GM18508 (cell line): Measurements from ENCODE around the gene CEP170B.
"Not testable (repeated sequence)": the region's sequence is repeated elsewhere in the genome, so short reads cannot be mapped to it uniquely, and the experiment has no call there.

Experiments used
- ATAC-seq: cut with Tn5 transposase; IDR thresholded peaks from one replicate; pipeline ENCODE4 v1.9.1; 2021; ENCODE audit warnings: moderate number of reproducible peaks; ENCODE audit not compliant: insufficient read depth, unreplicated experiment

Gene CEP170B

DNA sequence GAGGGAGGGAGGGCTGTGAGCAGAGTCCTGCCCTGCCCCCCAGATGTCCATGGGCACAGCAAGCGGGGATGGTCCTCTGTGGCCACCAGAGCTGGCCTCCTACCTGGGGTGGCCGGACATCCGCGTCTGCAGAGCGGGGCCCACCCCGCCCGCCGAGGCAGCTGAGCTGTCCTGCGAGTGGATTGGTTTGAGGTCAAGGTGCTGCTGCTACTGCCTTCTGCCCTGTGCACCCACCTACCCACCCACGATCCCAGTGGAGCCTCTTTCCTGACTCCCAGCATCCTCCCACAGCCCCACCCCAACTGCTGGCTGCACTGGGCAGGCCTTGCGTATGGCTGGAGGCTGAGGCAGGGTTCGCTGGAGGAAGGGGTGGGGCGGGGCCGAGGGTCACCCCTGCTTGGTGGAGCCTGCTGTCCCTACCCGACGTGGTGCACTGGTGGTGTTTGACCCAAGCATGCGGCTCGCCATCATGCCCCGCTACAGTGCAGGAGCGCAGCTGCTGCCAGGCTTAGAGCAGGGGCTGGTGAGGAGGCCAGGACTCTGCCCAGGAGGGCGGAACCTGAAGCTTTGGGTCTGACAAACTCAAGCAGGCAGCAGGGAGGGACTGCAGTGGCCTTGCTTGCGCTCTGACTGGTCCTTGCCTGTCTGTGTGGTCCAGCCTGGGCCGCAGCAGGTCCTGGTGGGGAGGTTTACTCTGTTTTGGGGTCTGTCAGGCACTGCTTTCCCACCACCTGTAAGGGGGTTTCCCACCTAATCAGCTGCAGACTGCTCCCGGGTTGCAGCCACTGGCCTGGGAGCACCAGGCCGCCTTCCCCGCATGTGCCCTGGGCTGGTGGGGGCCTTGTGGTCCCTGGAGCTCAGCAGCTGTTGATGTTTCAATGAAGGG lies 23.7 kb downstream of the CEP170B start:
- ATAC-seq = no peak

DNA sequence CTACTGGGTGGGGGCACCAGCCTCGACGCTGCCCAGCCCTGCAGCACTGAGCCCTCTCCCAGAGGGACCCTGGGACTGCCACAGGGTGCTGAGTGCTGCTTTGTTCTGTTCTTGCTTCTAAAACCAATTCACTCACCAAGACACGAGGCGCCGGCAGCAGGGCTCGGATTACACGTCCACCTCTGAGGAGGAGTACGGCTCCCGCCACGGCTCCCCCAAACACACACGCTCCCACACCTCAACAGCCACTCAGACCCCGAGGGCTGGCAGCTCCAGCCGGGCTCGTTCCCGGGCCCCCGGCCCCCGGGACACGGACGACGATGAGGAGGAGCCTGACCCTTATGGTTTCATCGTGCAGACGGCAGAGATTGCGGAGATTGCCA lies 24.3 kb downstream of the CEP170B start:
- ATAC-seq = no peak

DNA sequence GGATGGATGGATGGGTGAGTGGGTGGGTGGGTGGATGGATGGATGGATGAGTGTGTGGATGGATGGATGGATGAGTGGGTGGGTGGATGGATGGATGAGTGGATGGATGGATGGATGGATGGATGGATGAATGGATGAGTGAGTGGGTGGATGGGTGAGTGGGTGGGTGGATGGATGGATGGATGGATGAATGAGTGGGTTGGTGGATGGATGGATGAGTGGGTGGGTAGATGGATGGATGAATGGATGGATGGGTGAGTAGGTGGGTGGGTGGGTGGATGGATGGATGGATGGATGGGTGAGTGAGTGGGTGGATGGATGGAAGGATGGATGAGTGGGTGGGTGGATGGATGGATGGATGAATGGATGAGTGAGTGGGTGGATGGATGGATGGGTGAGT lies 25.2 kb downstream of the CEP170B start:
- ATAC-seq = not testable (repeated sequence)

DNA sequence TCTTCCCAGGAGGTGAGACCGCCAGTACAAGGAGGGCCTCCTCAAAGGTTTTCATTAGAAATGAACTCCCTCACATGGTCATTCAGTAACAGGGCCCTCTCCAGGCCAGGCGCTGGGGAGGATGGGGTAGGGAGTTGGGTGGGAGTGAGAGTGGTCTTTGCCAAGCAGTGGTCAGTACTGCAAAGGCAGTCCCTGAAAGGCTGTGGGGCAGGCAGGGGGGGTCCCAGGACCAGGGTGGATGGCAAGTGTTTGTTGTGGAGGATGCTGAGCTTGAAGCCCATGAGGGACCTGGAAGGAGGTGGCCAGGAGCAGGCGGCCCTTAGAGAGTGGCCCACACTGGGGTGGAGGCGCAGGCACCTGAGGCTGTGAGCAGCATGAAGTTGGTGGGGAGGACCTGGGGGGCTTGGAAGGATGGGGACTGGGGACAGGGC lies 26.1 kb downstream of the CEP170B start:
- ATAC-seq = no peak

DNA sequence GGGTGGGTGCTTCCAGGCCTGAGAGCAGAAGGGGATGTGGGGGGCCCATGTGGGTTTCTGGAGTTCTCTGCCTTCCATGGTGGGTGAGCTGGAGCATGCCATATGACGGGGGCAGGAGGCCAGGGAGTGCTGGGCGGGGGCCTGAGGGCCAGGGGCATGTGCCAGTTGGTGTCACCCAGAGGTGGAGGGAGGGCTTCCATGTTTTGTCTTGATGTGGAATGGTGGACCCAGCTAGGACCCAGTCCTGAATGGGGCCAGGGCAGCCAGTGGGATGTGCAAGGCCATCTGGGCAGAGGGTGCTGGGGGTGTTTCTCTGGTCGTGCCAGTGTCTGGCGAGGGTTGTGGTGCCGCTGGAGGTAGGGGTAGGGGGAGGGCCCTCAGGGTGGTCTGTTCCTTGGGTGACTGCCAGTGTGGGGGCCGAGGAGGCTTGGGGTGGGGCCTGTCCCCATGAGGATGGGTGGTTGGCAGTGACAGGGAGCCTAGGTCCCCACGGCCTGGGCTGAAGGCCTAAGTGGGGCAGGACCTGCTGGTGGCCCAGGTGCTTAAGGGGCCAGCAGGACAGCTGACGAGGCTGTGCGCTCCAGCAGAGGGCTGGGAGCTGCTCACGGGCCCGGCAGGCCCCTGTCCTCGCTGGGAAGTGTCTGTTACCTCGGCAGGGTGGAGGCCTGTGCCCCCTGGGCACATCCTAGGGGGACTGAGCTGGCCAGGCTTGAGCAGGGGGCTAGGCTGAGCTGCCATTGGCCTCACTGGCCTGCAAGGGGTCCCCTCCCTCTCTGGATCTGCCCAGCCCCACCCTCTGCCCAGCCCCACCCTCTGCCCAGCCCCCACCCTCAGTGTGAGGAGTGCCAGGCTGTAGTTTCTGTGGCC lies 26.8 kb downstream of the CEP170B start:
- no peak for ATAC-seq

DNA sequence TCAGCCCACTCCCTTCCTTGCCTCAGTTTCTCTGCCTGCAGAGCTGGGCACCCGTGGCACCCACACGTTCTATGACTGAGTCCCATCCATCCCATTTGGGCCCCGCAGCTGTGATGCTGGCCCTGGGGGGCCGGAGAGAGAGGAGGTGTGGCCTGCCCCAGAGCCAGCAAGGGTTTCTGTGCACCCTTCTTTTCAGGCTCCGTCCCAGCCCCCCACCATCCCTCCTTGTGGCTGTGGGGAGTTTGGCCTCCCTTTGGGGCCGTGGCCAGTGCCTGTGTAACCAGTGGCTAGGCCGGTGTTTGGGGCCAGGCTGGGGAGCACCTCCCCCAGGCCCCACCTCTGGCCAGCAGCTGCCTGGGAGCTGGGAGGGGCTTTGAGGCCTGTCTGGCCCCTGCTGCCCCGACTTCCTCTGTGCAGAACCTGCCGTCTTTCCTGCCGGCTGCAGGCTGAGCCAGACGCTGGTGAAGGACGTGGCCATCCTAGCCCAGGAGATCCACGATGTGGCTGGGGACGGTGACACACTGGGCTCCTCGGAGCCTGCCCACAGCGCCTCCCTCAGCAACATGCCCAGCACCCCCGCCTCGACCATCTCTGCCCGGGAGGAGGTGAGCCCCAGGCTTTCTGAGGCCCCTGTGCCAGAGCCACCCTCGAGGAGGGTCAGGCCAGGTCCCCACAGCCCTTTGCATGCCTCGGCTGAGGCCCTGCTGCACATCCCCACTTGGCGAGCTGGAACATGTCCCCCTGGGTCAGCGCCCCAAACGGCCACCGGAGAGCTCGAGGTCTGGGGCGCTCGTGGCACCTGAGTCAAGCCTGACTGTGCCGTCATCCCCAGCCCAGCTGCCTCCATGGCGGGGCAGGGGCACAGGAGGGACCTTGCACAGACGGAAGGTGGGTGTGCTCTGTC lies 27.7 kb downstream of the CEP170B start:
- ATAC-seq = no peak

DNA sequence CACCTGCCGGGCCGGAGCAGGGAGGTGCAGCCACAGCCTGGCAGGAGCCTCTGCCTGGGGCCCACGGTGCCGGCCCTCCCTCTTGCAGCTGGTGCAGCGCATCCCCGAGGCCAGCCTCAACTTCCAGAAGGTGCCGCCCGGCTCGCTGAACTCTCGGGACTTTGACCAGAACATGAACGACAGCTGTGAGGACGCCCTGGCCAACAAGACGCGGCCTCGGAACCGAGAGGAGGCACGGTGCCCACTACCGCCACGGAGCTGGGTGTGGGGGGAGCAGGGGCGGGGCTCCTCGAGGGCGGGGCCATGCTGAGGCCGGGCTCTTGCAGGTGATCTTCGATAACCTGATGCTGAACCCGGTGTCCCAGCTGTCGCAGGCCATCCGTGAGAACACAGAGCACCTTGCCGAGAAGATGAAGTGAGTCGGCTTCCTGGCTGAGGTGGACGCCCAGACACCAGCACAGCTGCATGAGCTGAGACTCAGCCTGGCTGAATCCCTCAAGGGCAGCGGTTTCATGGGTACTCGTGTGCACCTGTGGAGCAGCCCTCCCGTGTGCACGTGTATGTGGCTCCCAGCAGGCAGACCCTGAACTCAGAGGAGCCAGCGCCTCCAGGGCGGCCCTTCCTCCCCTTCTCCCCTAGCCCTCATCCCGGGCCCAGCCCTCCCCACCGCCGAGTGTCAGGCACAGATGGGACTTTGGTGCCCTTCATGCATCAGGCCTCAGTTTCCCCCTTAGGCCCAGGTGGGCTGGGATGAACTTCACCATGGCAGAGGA lies 28.6 kb downstream of the CEP170B start:
- no peak for ATAC-seq

DNA sequence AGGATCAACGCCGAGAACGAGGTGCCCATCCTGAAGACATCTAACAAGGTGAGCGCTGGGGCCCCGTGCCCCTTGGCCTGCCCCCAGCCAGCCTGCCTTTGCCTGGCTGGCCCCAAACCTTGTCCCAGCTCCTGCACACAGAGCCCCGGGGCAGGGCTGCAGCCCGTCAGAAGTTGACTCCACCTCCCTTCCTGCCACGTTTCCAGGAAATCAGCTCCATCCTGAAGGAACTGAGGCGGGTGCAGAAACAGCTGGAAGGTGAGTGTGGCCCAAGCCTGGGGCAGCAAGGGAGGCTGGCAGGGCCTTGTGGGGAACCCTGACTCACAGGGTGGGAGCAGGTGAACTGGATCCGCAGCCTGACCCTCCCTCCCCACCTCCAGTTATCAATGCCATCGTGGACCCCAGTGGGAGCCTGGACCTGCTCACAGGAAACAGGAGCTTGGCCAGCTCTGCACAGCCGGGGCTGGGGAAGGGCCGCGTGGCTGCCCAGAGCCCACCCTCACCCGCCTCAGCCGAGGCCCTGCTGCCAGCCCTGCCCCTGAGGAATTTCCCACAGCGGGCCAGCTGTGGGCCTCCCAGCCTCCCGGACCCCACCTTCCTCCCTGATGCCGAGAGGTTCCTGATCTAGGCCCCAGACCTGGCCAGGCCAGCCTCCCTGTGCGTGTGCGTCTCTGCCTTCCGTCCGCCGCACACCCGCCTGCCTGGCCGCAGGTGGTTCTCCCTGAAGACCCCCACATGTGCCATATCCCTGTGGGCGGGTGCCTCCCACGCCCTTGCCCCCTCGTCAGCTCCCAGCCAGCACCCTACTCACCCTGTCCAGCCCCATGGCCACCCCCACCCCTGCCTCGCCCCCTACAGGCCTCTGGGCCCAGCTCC lies 29.5 kb downstream of the CEP170B start:
- ATAC-seq = no peak

DNA sequence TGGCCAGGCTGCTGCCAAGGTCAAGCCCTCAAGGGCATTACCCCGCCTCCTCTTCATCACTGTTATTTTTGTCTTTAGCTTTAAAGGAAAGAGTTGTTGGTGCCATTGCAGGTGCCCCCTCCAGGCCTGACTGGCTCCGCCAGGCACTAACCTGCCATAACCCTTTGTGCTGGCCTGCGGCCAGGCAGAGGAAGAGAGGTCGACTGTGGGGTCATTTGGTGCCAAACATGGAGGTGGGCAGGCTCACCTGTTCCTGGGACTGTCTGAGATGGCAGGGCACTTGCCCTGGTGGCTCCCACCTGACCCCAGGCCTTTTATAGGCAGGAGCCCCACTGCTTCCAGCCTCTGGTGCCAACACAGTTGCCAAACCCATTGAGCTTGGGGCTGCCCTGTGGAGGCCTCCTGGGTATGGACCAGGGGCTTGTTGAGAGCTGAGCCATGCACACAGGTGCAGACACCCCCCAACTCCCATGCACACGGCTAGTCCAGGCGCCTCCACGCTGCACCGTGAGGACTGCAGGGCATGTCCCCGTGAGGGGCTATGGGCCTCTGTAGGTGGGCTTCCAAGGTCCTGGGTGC lies 30.2 kb downstream of the CEP170B start:
- no peak for ATAC-seq

DNA sequence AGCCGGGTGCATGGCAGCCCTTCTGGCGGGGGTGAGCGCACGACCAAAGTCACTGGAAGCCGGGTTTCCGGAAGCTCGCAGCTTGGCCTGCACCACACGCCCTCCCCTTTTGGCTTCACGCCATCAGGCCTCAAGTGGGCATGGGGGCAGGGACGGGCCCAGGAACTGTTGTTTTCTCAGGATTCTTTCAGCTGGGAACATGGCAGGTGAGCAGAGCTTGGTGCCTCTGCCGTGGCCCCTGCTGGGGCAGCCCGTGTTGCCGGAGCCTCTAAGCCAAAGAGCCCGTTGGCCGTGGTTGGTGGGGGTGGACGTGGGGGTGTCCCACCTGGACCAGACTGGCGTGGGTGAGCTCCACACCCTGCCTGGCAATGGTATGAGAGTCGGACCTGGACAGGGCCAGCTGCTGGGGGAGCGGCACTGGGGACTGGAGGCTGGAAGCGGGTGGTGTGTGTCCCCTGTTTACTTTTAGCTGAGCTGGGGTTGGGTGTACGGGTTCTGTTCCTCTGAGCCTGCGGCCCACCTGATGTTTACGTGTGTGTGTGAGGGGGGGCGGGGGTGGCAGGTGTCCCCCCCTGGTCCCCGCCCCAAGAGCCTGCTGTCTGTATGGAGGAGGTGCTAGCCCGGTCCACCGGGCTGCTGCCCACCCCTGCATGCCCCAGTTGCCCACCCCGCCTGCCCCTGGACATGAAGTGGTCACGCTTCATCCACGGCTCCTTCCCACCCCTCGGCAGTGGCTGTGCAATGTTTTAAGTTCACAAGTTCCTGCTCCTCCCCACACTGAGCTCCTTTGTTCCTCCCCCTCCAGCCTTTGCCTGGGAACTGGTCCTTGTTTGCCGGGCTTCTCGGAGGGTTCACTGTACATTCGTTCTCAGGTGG lies 31.0 kb downstream of the CEP170B start:
- no peak for ATAC-seq

DNA sequence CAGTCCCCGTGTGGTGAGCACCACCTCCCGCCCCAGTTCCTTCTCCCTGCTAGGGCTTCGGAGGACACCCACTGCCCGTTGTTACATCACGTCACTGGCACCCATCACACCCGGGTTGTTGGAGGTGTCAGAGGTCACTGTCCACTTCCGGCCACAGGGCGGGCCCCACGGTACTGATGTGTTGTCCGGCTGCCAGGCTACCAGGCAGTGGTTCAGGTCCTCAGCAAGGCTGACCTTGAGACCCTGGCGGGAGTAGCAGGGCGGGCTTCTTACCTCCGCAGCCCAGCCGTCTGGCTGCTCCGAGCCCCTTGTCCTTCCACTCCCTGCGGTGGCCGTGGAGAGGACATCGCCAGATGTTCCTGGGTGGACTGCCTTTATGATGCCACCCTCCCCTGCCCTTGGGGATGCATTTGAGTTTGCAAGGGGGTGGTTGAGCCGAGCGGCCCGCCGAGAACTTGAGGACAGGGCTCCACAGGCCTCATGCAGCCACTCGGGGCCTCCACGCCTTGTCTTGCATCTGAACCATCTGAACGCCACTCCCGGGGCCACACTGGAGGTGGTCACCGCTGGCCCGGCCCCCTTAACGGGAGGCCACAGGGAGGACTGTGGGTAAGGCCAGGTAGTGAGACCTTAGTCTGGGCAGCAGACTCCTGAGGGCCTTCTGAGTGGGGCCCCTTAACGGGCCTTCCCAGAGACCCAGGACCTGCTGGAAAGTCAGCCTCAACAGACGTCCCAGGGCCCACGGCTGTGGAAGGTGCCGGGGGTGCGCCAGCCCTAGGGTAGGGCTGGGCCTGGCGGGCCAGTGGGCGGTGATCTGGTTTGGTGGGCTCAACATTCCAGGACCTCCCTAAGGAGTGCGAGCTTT lies 32.5 kb downstream of the CEP170B start:
- ATAC-seq = no peak

DNA sequence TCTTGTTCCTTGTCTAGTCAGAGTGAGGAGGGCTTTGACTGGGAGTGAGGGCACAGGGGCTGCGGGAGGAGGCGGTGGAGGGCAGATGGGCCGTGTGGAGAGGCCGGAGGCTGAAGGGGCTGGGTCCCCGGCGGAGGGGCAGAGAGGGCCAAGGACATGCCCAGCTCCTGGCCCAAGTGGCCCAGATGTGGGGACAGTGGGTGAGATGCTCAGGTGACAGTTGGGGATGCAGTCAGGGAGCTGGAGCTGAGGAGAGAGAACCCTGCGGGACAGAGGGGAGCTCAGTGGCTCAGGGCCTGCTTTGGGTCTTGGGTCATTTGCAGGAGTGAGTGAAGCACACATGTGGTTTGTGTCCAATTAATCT lies 33.1 kb downstream of the CEP170B start:
- ATAC-seq = no peak

DNA sequence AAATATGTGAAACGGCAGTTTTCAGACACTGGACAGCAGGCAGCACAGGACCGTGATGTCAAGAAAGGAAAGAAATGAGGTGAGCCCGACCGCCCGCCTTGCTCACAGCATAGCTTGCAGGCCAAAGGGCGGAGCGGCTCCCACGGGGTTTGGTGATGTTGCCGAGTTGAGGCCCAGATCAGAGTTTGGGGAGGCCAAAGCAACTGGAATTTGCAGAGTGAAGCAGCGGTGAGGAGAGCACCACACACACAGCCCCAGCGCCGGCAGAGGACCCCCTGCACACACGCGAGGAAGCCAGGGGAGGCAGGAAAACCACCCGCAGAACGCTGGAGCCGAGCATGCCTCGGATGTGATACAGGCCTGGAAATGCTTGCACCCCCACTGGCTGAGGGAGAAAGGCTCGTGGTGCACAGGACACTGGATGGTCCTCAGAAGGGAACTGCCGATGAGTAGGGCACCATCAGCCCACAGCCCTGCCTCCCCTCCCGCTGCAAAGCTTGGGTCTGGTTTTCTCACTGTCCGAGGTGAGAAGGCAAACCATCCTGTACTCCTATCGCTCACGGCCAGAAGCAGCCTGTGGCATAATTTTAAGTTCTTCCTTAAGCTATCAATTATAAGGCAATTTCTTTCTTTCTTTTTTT lies 33.9 kb downstream of the CEP170B start:
- no peak for ATAC-seq

DNA sequence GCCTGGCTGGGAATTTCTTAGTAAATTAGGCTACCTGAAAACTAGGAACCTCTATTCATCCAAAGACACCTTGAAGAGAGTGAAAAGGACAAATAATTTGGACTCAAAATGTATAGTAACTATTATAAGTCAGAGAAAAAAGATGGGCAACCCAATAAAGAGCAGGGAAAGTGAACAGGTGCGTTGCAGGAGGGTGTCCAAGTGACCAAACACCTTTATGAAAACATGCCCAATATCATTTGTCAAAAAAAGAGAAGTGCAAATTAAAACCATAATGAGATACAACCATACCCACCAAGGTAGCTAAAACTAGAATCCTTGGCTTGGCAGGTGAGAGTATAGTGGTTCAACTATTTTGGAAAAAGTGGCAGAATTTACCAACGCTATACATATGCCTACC lies 34.7 kb downstream of the CEP170B start:
- no peak for ATAC-seq

DNA sequence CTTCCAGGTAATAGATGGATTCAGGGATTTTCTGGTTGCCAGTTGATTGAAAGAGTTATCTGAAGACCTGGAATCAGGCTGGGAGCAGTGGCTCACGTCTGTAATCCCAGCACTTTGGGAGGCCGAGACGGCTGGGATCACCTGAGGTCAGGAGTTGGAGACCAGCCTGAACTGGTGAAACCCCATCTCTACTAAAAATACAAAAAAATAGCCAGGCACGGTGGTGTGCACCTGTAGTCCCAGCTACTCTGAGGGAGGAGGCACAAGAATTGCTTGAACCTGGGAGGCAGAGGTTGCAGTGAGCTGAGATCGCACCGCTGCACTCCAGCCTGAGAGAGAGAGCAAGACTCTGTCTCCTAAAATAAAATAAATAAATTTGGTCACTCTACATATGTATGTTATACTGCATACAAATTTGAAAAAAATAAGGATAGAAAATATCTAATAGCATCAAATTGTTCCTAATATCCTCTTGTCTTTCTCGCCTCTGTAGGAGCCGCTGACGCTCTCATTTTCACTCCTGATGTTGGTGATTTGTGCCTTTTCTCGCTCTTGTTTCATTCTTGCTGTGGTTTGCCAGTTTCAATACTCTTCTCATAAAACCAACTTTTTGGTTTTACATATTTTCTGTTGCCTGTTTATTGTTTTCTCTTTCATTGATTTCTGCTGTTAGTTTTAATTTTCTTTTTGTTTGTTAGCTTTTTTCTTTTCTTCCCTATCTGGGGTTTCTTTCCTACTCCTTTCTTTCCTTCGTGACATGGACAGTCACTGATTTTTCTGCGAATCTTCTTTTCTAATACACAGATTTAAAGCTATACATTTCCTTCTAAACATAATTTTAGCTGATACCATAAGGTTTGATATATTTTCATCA lies 35.8 kb downstream of the CEP170B start:
- ATAC-seq = no peak
